Measurements from ENCODE around the gene IGF2BP2.
"Not testable (repeated sequence)": the region's sequence is repeated elsewhere in the genome, so short reads cannot be mapped to it uniquely, and the experiment has no call there.

IGF2BP2 gene

GRCh38 chr3:185705498-185705897 lies 119.3 kb downstream of the IGF2BP2 start:
- DNase-seq = no peak

GRCh38 chr3:185702262-185703225 lies 122.3 kb downstream of the IGF2BP2 start:
- DNase-seq = no peak

- DNase-seq = no peak
These were observed 123.1 kb downstream of the IGF2BP2 start for GRCh38 chr3:185701611-185702261.

- no peak for DNase-seq
These were observed 124.9 kb downstream of the IGF2BP2 start for GRCh38 chr3:185699927-185700326.

- DNase-seq = not testable (repeated sequence)
These were observed 127.6 kb downstream of the IGF2BP2 start for GRCh38 chr3:185697228-185697627.

- DNase-seq = no peak
These were observed 128.8 kb downstream of the IGF2BP2 start for GRCh38 chr3:185696039-185696438.

GRCh38 chr3:185693985-185694653 lies 130.7 kb downstream of the IGF2BP2 start:
- no peak for DNase-seq

GRCh38 chr3:185691622-185692021 lies 133.2 kb downstream of the IGF2BP2 start:
- no peak for DNase-seq

- DNase-seq = no peak
These were observed 137.5 kb downstream of the IGF2BP2 start for GRCh38 chr3:185687271-185687878.

- no peak for DNase-seq
These were observed 139.4 kb downstream of the IGF2BP2 start for GRCh38 chr3:185685231-185686035.

GRCh38 chr3:185680231-185680630 lies 144.6 kb downstream of the IGF2BP2 start:
- DNase-seq = no peak

- no peak for DNase-seq
These were observed 146.8 kb downstream of the IGF2BP2 start for GRCh38 chr3:185678027-185678426.

GRCh38 chr3:185677146-185677829 lies 147.6 kb downstream of the IGF2BP2 start:
- no peak for DNase-seq

GRCh38 chr3:185667574-185667973 lies 157.3 kb downstream of the IGF2BP2 start:
- DNase-seq = no peak

- DNase-seq = no peak
These were observed 160.9 kb downstream of the IGF2BP2 start for GRCh38 chr3:185663929-185664328.

- no peak for DNase-seq
These were observed 163.1 kb downstream of the IGF2BP2 start for GRCh38 chr3:185661772-185662171.

GRCh38 chr3:185661296-185661695 lies 163.5 kb downstream of the IGF2BP2 start:
- not testable (repeated sequence) for DNase-seq

- no peak for DNase-seq
These were observed 164.6 kb downstream of the IGF2BP2 start for GRCh38 chr3:185659942-185660921.

GRCh38 chr3:185658943-185659342 lies 165.9 kb downstream of the IGF2BP2 start:
- no peak for DNase-seq

- DNase-seq = no peak
These were observed 166.3 kb downstream of the IGF2BP2 start for GRCh38 chr3:185658504-185658912.
